Breast epithelium (tissue), 4 donors: ENCODE data around the gene THTPA. TPM values are rescaled to one million over a fixed set of nuclear protein-coding genes. Genes with fewer than 3 reads are reported as not detected.

Experiments
- DNase-seq, 2 donors: peaks; one replicate each; pipeline ENCODE4 v3.0.0-alpha.2; 2019; ENCODE audit warnings: low spot score in 2 of 2
- H3K27ac ChIP-seq, 2 donors: fragments of 200-600 bp; sonication (generic) in 1 of 2; one replicate each; pipeline ENCODE4 v1.5.1; 2016 to 2019; ENCODE audit warnings: mild to moderate bottlenecking in 1 of 2
- H3K27me3 ChIP-seq, 2 donors: fragments of 200-600 bp; sonication (generic) in 1 of 2; one replicate each; pipeline versions ENCODE4 v1.5.1 to v1.6.0; 2017 to 2019; ENCODE audit warnings: control low read depth in 1 of 2, mild to moderate bottlenecking in 1 of 2
- H3K36me3 ChIP-seq: fragments of 200-600 bp; one replicate; pipeline ENCODE4 v1.5.1; 2019
- H3K4me1 ChIP-seq, 2 donors: fragments of 200-600 bp; sonication (generic); one replicate each; pipeline ENCODE4 v1.5.1; 2016 to 2019; ENCODE audit warnings: control low read depth in 1 of 2
- H3K4me3 ChIP-seq, 3 donors: fragments of 200-600 bp; sonication (generic); 1 replicate in 2 of 3; 2 replicates in 1 of 3; pipeline ENCODE4 v1.5.1; 2016 to 2019; ENCODE audit warnings: mild to moderate bottlenecking in 3 of 3, moderate library complexity in 2 of 3
- H3K9me3 ChIP-seq, 2 donors: fragments of 200-600 bp; sonication (generic) in 1 of 2; one replicate each; pipeline ENCODE4 v1.5.1; 2016 to 2019; ENCODE audit warnings: control low read depth in 1 of 2
- CTCF ChIP-seq, 3 donors: fragments of 450-650 bp; IDR thresholded peaks; one replicate each; pipeline ENCODE4 v1.5.1; 2016 to 2017; ENCODE audit warnings: antibody characterized with exemption in 3 of 3, mild to moderate bottlenecking in 3 of 3, moderate library complexity in 3 of 3
- POLR2A ChIP-seq: fragments of 450-650 bp; IDR thresholded peaks from one replicate; pipeline ENCODE4 v1.6.1; 2016; ENCODE audit warnings: antibody characterized with exemption, mild to moderate bottlenecking, moderate library complexity
- POLR2AphosphoS5 ChIP-seq, 3 donors: sonication (generic); formaldehyde crosslinking; IDR thresholded peaks; one replicate each; pipeline ENCODE4 v1.6.1; 2017; ENCODE audit warnings: antibody characterized with exemption in 3 of 3
- intact Hi-C: fragments of 100-400 bp; cut with DNase I; formaldehyde crosslinking; loops from one replicate; pipeline ENCODE4 v1.15.1; 2023; ENCODE audit warnings: low total_unique reads
- total RNA-seq, 3 donors: library from RNA; depleted of rRNA; stranded (reverse); fragments of >200 nt; gene quantifications; one replicate each; pipeline ENCODE4 v1.1.0, GENCODE V29; 2016

Gene THTPA
- total RNA-seq, 3 donors from 2014 or later = 13.6 to 22.1 (median 21.0) TPM

- H3K4me3 ChIP-seq = peak overlapping the region; percentile 63 to 77 (median 71)
- H3K4me1 ChIP-seq = peaks cover 4 to 13% of the 10 kb centered on the region in 2 donors
- H3K27me3 ChIP-seq = no peaks in the 10 kb centered on the region
- H3K9me3 ChIP-seq = no peaks in the 10 kb centered on the region
- no peaks in the 10 kb centered on the region for H3K36me3 ChIP-seq
- DNase-seq = peak in 1 of 2 donors; percentile 34
- H3K27ac ChIP-seq = peak overlapping the region; percentile 84 to 88
- TF ChIP-seq CTCF (IDR thresholded peaks at IDR 0.05) (no peak), POLR2AphosphoS5 (IDR thresholded peaks at IDR 0.05) (no peak), POLR2A (no peak)
- intact Hi-C loops = no loop called here
Observed at GRCh38 chr14:23568021-23568599, 12.0 kb downstream of the THTPA start.

- Histone ChIP-seq H3K4me3 (no peak overlapping the region), H3K27me3 (no peaks in the 10 kb centered on the region), H3K9me3 (no peaks in the 10 kb centered on the region), H3K4me1 (peaks cover 4 to 13% of the 10 kb centered on the region in 2 donors), H3K36me3 (no peaks in the 10 kb centered on the region), H3K27ac (peak overlapping the region; percentile 72 to 88)
- intact Hi-C loops = no loop called here
- DNase-seq = peak in 1 of 2 donors; percentile 25
- TF ChIP-seq CTCF (IDR thresholded peaks at IDR 0.05) (no peak), POLR2A (no peak)
Observed at GRCh38 chr14:23568600-23569331, 12.7 kb downstream of the THTPA start.

- TF ChIP-seq POLR2AphosphoS5 (IDR thresholded peaks at IDR 0.05) = no peak
- peak in 2 of 3 donors; percentile 22 to 64 for TF ChIP-seq CTCF (IDR thresholded peaks at IDR 0.05)
- H3K27ac ChIP-seq = peak overlapping the region; percentile 88 to 91
- H3K27me3 ChIP-seq = no peaks in the 10 kb centered on the region
- H3K9me3 ChIP-seq = no peaks in the 10 kb centered on the region
- H3K4me3 ChIP-seq = peak overlapping the region in 1 of 3 donors; percentile 20
- no peaks in the 10 kb centered on the region for H3K36me3 ChIP-seq
- DNase-seq = peak; percentile 61 to 77
- peaks cover 4 to 13% of the 10 kb centered on the region in 2 donors for H3K4me1 ChIP-seq
- intact Hi-C loops = no loop called here
Observed at GRCh38 chr14:23569443-23570151, 13.5 kb downstream of the THTPA start.

GRCh38 chr14:23570806-23571483, 14.9 kb downstream of the THTPA start:
- DNase-seq = peak in 1 of 2 donors; percentile 47
- intact Hi-C loops = no loop called here
- H3K4me3 ChIP-seq = no peak overlapping the region
- no peak for TF ChIP-seq POLR2AphosphoS5 (IDR thresholded peaks at IDR 0.05)
- no peak for TF ChIP-seq POLR2A
- no peak for TF ChIP-seq CTCF (IDR thresholded peaks at IDR 0.05)
- peaks cover 4 to 13% of the 10 kb centered on the region in 2 donors for H3K4me1 ChIP-seq
- no peak overlapping the region for H3K27ac ChIP-seq
- no peaks in the 10 kb centered on the region for H3K9me3 ChIP-seq
- no peaks in the 10 kb centered on the region for H3K36me3 ChIP-seq
- peaks cover 2 to 8% of the 10 kb centered on the region in 2 donors for H3K27me3 ChIP-seq
